Stimulated activated memory B cell treated with anti-CD40 and anti-IgM and Interleukin-4, amounts not matched to agents 10 μg/mL and 1 μg/mL and 100 μg/mL, for 72 hours (primary cell): Measurements from ENCODE around the gene KIRREL3.
"Not testable (repeated sequence)": the region's sequence is repeated elsewhere in the genome, so short reads cannot be mapped to it uniquely, and the experiment has no call there.

ENCODE experiments used
- ATAC-seq: fragments of 150-1000 bp; cut with Tn5 transposase; 2 replicates; pipeline ENCODE4 v1.10.0; 2021
- H3K27ac Mint-ChIP-seq: one replicate; pipeline ENCODE4 v1.8.0; 2022; ENCODE audit warnings: mild to moderate bottlenecking, mixed read lengths
- H3K27me3 Mint-ChIP-seq: one replicate; pipeline ENCODE4 v1.8.0; 2022; ENCODE audit warnings: mixed read lengths
- H3K36me3 Mint-ChIP-seq: one replicate; pipeline ENCODE4 v1.8.0; 2022; ENCODE audit warnings: mixed read lengths
- H3K4me1 Mint-ChIP-seq: one replicate; pipeline ENCODE4 v1.8.0; 2022; ENCODE audit warnings: mixed read lengths
- H3K4me3 Mint-ChIP-seq: one replicate; pipeline ENCODE4 v1.8.0; 2022; ENCODE audit warnings: mild to moderate bottlenecking, moderate library complexity, mixed read lengths
- H3K9me3 Mint-ChIP-seq: one replicate; pipeline ENCODE4 v1.8.0; 2022; ENCODE audit warnings: mixed read lengths

The KIRREL3 gene

GRCh38 chr11:126384449-126385070 is 616.0 kb downstream of the KIRREL3 start:
- no peak for ATAC-seq
- Mint-ChIP-seq H3K27ac (no peak overlapping the region), H3K27me3 (no peaks in the 10 kb centered on the region), H3K36me3 (no peaks in the 10 kb centered on the region), H3K4me3 (no peak overlapping the region), H3K4me1 (no peaks in the 10 kb centered on the region), H3K9me3 (no peaks in the 10 kb centered on the region)

- Mint-ChIP-seq H3K9me3 (no peaks in the 10 kb centered on the region), H3K27ac (no peak overlapping the region), H3K27me3 (no peaks in the 10 kb centered on the region), H3K4me3 (no peak overlapping the region), H3K4me1 (no peaks in the 10 kb centered on the region), H3K36me3 (no peaks in the 10 kb centered on the region)
- peak; percentile 3 for ATAC-seq
Measured at GRCh38 chr11:126383339-126384335, 616.9 kb downstream of the KIRREL3 start.

DNA sequence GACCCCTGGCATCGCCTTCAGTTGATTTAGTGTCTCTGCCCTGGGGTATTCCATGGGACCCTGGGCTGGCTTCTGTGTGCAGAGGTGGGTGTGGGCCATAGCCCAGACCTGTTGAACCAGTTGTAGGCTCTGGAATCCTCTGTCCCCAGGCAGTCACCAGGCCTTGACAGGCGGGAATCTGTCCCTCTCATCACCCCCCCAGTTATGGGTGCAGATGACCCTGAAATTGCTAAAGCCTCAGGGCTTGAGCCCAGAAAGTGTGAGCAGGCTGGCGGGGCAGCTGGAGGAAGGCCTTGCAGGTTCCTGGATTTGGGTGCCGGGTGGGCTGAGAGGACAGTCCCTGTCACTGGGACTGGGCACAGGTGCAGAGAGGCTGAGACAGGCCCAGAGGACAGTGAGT is 617.9 kb downstream of the KIRREL3 start:
- not testable (repeated sequence) for ATAC-seq, H3K4me1 Mint-ChIP-seq, H3K27ac Mint-ChIP-seq, H3K9me3 Mint-ChIP-seq, H3K4me3 Mint-ChIP-seq, H3K27me3 Mint-ChIP-seq, H3K36me3 Mint-ChIP-seq

- H3K27ac Mint-ChIP-seq, H3K27me3 Mint-ChIP-seq, ATAC-seq, H3K4me1 Mint-ChIP-seq, H3K9me3 Mint-ChIP-seq, H3K36me3 Mint-ChIP-seq, H3K4me3 Mint-ChIP-seq: not testable (repeated sequence)
Measured at GRCh38 chr11:126381960-126382359, 618.6 kb downstream of the KIRREL3 start.

GRCh38 chr11:126380909-126381308 is 619.7 kb downstream of the KIRREL3 start:
- ATAC-seq = no peak
- H3K4me1 Mint-ChIP-seq = no peaks in the 10 kb centered on the region
- no peaks in the 10 kb centered on the region for H3K9me3 Mint-ChIP-seq
- no peak overlapping the region for H3K4me3 Mint-ChIP-seq
- no peaks in the 10 kb centered on the region for H3K36me3 Mint-ChIP-seq
- H3K27ac Mint-ChIP-seq = no peak overlapping the region
- H3K27me3 Mint-ChIP-seq = no peaks in the 10 kb centered on the region

- Mint-ChIP-seq H3K27me3 (no peaks in the 10 kb centered on the region), H3K4me1 (no peaks in the 10 kb centered on the region), H3K27ac (no peak overlapping the region), H3K36me3 (no peaks in the 10 kb centered on the region), H3K4me3 (no peak overlapping the region), H3K9me3 (no peaks in the 10 kb centered on the region)
- ATAC-seq = no peak
Measured at GRCh38 chr11:126378763-126379162, 621.8 kb downstream of the KIRREL3 start.

- no peak for ATAC-seq
- no peaks in the 10 kb centered on the region for H3K9me3 Mint-ChIP-seq
- H3K36me3 Mint-ChIP-seq = no peaks in the 10 kb centered on the region
- no peaks in the 10 kb centered on the region for H3K4me1 Mint-ChIP-seq
- H3K4me3 Mint-ChIP-seq = no peak overlapping the region
- no peak overlapping the region for H3K27ac Mint-ChIP-seq
- H3K27me3 Mint-ChIP-seq = no peaks in the 10 kb centered on the region
Measured at GRCh38 chr11:126375726-126376125, 624.8 kb downstream of the KIRREL3 start.

DNA sequence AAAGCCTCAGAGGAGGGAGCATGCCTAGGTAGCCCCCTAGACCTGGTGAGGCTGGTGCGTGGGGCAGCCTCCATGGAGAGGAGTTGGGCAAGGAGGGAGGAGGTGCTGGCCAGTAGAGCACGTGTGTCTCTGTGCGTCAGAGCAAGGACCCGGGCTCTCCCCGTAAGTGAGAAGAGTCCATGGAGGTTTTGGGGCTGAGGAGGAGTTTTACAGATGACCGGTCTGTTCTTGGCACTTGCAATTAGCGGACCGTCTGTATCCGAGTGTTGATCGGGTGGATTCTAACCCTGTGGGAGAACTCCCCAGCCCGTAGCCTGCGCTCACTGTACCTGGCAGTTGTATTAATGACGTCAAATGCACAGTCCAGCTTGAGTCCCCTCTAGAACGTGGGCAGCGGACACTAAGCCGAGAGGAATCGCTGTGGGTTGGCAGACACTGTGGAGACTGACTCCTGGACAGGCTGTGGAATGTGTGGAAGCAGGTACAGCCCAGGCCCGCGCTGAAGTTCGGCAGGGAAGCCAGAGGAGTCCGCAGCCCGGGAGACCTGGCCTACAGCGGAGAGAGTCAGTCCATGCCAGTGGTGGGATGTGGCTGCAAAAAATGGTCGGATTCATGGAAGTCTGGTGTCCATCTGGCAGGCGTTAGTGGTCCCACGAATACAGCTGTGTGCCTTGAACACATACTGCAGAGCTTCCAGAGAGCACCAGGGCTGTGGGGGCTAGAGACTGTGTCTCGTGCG is 625.8 kb downstream of the KIRREL3 start:
- H3K27ac Mint-ChIP-seq, ATAC-seq, H3K36me3 Mint-ChIP-seq, H3K9me3 Mint-ChIP-seq, H3K27me3 Mint-ChIP-seq, H3K4me3 Mint-ChIP-seq, H3K4me1 Mint-ChIP-seq: not testable (repeated sequence)

DNA sequence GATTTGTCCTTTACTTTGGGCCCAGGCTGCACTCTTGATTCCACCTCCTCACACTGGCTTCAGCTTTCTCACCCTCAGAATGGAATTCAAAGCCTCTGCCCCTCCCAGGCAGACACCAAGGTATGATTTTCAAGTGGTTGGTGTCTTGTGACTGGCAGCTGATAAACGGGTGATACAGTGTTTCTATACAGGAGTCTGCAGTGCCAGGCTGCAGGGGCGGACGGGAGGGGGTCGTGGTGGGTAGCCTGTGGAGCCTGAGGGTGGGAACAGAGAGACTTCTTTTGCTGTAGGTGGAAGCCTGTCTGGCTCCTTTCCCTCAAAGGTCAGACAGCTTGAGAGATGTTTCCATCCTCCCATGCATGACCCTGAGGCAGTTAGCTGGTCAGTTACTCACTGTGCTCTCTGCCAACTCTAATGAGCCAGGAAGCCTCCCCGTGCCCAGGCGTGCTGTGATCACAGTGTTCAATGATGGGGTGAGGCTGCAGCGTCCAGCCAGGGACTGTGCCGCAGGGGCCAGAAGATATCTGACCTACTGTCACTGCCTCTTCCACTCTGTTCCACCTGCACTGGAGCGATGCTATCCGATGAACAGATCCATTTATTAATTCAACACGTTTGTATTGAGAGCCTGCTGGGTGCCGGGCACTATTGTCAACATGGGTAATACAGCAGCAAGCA is 627.0 kb downstream of the KIRREL3 start:
- H3K27me3 Mint-ChIP-seq, H3K27ac Mint-ChIP-seq, H3K36me3 Mint-ChIP-seq, H3K9me3 Mint-ChIP-seq, ATAC-seq, H3K4me3 Mint-ChIP-seq, H3K4me1 Mint-ChIP-seq: not testable (repeated sequence)
